GM23338 (cell line): ENCODE measurements around the gene ASZ1.

Experiments
- CREB1 ChIP-seq: fragments of 250-450 bp; sonication (Bioruptor Pico); IDR thresholded peaks from 2 replicates; pipeline ENCODE4 v1.5.0; 2020; ENCODE audit warnings: low read depth, mild to moderate bottlenecking, moderate library complexity
- CTCF ChIP-seq, 2 experiments: fragments of 200-600 bp in 1 of 2; sonication (generic) in 1 of 2; conservative IDR thresholded peaks; 2 replicates each; pipeline versions ENCODE4 v1.5.1 to v1.6.1; 2016 to 2017; ENCODE audit warnings: antibody characterized with exemption in 2 of 2, low read depth in 2 of 2, mild to moderate bottlenecking in 2 of 2, moderate library complexity in 1 of 2
- EZH2 ChIP-seq: fragments of 200-600 bp; sonication (generic); IDR thresholded peaks from one replicate; pipeline ENCODE4 v1.8.0; 2017; ENCODE audit warnings: antibody characterized with exemption, mild to moderate bottlenecking, low read depth; ENCODE audit not compliant: unreplicated experiment
- EZH2phosphoT487 ChIP-seq: fragments of 200-600 bp; sonication (generic); IDR thresholded peaks from one replicate; pipeline ENCODE4 v1.8.1; 2018; ENCODE audit warnings: antibody characterized with exemption; ENCODE audit not compliant: unreplicated experiment
- JUNB ChIP-seq: IDR thresholded peaks from one replicate; pipeline ENCODE4 v1.6.1; 2016; ENCODE audit warnings: antibody characterized with exemption; ENCODE audit not compliant: unreplicated experiment
- NANOG ChIP-seq: IDR thresholded peaks from 2 replicates; pipeline ENCODE4 v1.6.1; 2016; ENCODE audit warnings: antibody characterized with exemption, borderline replicate concordance
- POLR2AphosphoS5 ChIP-seq: IDR thresholded peaks from 2 replicates; pipeline ENCODE4 v1.6.1; 2016; ENCODE audit warnings: antibody characterized with exemption, low read depth
- STAT1 ChIP-seq: IDR thresholded peaks from one replicate; pipeline ENCODE4 v1.6.1; 2016; ENCODE audit warnings: antibody characterized with exemption; ENCODE audit not compliant: unreplicated experiment
- TF ChIP-seq, protein P1 (sequence below): IDR thresholded peaks from one replicate; pipeline ENCODE4 v1.6.1; 2018; ENCODE audit warnings: antibody characterized with exemption; ENCODE audit not compliant: unreplicated experiment
- TF ChIP-seq, protein P2 (sequence below): IDR thresholded peaks from 2 replicates; pipeline ENCODE4 v1.6.1; 2016; ENCODE audit warnings: antibody characterized with exemption
- TF ChIP-seq, protein P3 (sequence below): fragments of 250-450 bp; sonication (Bioruptor Pico); IDR thresholded peaks from 2 replicates; pipeline ENCODE4 v1.5.0; 2020; ENCODE audit warnings: mild to moderate bottlenecking, moderate library complexity

DNA sequence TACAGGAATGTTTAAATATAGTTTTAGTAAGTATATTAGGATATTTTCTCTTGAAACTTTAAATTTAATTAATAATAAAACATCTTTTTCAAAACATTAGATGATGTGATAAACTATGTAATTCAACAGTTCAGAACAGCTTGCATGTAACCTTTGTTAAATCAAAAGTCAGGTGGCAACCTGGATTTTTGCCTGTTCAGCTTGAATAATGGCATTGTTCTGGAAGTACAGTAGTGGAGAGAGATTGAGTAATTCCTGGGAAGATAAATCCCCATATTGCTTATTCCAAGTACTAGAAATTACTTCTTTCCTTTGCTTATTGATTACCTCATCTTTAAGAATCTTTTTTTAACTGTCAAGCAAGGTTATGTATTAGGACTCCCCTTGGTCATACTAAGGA, 32.4 kb upstream of the ASZ1 start:
- TF ChIP-seq CTCF (conservative IDR thresholded peaks at IDR 0.05; ENCODE audit: low read depth in 2 of 2) (no peak), EZH2 (no peak), EZH2phosphoT487 (no peak), POLR2AphosphoS5 (no peak), STAT1 (no peak), CREB1 (CRISPR knock-in tag) (no peak), JUNB (no peak), NANOG (no peak)
- TF ChIP-seq, protein P1, sequence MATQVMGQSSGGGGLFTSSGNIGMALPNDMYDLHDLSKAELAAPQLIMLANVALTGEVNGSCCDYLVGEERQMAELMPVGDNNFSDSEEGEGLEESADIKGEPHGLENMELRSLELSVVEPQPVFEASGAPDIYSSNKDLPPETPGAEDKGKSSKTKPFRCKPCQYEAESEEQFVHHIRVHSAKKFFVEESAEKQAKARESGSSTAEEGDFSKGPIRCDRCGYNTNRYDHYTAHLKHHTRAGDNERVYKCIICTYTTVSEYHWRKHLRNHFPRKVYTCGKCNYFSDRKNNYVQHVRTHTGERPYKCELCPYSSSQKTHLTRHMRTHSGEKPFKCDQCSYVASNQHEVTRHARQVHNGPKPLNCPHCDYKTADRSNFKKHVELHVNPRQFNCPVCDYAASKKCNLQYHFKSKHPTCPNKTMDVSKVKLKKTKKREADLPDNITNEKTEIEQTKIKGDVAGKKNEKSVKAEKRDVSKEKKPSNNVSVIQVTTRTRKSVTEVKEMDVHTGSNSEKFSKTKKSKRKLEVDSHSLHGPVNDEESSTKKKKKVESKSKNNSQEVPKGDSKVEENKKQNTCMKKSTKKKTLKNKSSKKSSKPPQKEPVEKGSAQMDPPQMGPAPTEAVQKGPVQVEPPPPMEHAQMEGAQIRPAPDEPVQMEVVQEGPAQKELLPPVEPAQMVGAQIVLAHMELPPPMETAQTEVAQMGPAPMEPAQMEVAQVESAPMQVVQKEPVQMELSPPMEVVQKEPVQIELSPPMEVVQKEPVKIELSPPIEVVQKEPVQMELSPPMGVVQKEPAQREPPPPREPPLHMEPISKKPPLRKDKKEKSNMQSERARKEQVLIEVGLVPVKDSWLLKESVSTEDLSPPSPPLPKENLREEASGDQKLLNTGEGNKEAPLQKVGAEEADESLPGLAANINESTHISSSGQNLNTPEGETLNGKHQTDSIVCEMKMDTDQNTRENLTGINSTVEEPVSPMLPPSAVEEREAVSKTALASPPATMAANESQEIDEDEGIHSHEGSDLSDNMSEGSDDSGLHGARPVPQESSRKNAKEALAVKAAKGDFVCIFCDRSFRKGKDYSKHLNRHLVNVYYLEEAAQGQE: no peak
- TF ChIP-seq, protein P2, sequence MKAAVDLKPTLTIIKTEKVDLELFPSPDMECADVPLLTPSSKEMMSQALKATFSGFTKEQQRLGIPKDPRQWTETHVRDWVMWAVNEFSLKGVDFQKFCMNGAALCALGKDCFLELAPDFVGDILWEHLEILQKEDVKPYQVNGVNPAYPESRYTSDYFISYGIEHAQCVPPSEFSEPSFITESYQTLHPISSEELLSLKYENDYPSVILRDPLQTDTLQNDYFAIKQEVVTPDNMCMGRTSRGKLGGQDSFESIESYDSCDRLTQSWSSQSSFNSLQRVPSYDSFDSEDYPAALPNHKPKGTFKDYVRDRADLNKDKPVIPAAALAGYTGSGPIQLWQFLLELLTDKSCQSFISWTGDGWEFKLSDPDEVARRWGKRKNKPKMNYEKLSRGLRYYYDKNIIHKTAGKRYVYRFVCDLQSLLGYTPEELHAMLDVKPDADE: no peak
- TF ChIP-seq, protein P3, sequence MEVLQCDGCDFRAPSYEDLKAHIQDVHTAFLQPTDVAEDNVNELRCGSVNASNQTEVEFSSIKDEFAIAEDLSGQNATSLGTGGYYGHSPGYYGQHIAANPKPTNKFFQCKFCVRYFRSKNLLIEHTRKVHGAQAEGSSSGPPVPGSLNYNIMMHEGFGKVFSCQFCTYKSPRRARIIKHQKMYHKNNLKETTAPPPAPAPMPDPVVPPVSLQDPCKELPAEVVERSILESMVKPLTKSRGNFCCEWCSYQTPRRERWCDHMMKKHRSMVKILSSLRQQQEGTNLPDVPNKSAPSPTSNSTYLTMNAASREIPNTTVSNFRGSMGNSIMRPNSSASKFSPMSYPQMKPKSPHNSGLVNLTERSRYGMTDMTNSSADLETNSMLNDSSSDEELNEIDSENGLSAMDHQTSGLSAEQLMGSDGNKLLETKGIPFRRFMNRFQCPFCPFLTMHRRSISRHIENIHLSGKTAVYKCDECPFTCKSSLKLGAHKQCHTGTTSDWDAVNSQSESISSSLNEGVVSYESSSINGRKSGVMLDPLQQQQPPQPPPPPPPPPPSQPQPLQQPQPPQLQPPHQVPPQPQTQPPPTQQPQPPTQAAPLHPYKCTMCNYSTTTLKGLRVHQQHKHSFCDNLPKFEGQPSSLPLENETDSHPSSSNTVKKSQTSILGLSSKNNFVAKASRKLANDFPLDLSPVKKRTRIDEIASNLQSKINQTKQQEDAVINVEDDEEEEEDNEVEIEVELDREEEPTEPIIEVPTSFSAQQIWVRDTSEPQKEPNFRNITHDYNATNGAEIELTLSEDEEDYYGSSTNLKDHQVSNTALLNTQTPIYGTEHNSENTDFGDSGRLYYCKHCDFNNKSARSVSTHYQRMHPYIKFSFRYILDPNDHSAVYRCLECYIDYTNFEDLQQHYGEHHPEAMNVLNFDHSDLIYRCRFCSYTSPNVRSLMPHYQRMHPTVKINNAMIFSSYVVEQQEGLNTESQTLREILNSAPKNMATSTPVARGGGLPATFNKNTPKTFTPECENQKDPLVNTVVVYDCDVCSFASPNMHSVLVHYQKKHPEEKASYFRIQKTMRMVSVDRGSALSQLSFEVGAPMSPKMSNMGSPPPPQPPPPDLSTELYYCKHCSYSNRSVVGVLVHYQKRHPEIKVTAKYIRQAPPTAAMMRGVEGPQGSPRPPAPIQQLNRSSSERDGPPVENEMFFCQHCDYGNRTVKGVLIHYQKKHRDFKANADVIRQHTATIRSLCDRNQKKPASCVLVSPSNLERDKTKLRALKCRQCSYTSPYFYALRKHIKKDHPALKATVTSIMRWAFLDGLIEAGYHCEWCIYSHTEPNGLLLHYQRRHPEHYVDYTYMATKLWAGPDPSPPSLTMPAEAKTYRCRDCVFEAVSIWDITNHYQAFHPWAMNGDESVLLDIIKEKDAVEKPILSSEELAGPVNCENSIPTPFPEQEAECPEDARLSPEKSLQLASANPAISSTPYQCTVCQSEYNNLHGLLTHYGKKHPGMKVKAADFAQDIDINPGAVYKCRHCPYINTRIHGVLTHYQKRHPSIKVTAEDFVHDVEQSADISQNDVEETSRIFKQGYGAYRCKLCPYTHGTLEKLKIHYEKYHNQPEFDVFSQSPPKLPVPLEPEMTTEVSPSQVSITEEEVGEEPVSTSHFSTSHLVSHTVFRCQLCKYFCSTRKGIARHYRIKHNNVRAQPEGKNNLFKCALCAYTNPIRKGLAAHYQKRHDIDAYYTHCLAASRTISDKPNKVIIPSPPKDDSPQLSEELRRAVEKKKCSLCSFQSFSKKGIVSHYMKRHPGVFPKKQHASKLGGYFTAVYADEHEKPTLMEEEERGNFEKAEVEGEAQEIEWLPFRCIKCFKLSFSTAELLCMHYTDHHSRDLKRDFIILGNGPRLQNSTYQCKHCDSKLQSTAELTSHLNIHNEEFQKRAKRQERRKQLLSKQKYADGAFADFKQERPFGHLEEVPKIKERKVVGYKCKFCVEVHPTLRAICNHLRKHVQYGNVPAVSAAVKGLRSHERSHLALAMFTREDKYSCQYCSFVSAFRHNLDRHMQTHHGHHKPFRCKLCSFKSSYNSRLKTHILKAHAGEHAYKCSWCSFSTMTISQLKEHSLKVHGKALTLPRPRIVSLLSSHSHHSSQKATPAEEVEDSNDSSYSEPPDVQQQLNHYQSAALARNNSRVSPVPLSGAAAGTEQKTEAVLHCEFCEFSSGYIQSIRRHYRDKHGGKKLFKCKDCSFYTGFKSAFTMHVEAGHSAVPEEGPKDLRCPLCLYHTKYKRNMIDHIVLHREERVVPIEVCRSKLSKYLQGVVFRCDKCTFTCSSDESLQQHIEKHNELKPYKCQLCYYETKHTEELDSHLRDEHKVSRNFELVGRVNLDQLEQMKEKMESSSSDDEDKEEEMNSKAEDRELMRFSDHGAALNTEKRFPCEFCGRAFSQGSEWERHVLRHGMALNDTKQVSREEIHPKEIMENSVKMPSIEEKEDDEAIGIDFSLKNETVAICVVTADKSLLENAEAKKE (CRISPR knock-in tag): no peak
